ENCODE results near the gene GNG13. TPM values are rescaled to one million over a fixed set of nuclear protein-coding genes. Genes with fewer than 3 reads are reported as not detected.

Gene GNG13
- total RNA-seq, 3 donors from 2014 or later (not counting 1 experiment from before 2014, with no cell fraction given), result not detected

- 6% methylated on average over 80 of the region's 80 CpGs for WGBS (ENCODE audit: insufficient coverage)
- Mint-ChIP-seq H3K27ac (peak overlapping the region; percentile 92 to 96), H3K27me3 (ENCODE audit: low read depth in 2 of 2) (peaks cover 7% of the 10 kb centered on the region in 2 donors), H3K36me3 (no peaks in the 10 kb centered on the region), H3K9me3 (no peaks in the 10 kb centered on the region), H3K4me3 (peak overlapping the region; percentile 96), H3K4me1 (peaks cover 11 to 12% of the 10 kb centered on the region in 2 donors)
- H3K36me3 ChIP-seq (ENCODE audit: control insufficient read depth, insufficient read depth, low read length), result no peaks in the 10 kb centered on the region
- DNase-seq, result peak; percentile 84 to 91
- peak overlapping the region; percentile 86 for H3K27ac ChIP-seq (ENCODE audit: low read length)
- H3K9me3 ChIP-seq (ENCODE audit: control insufficient read depth, insufficient read depth, low read length), result no peaks in the 10 kb centered on the region
- H3K4me3 ChIP-seq (ENCODE audit: low read length), result peak overlapping the region; percentile 79
- peaks cover 2% of the 10 kb centered on the region for H3K27me3 ChIP-seq (ENCODE audit: control insufficient read depth, insufficient read depth, low read length)
- intact Hi-C loops (cut with micrococcal nuclease), result loop anchor here (1.0 kb wide), 1 partner anchor 19 kb away; the partner anchor contains the start of genes CHTF18 and RPUSD1
- H3K4me1 ChIP-seq (ENCODE audit: control insufficient read depth, insufficient read depth, low read length), result peaks cover 21% of the 10 kb centered on the region
- TF ChIP-seq CTCF (IDR thresholded peaks at IDR 0.05), result no peak
- ATAC-seq, result peak; percentile 93 to 98 (median 96)
Measured at GRCh38 chr16:807347-808084, 7.0 kb upstream of the GNG13 start.

- Histone ChIP-seq H3K9me3 (ENCODE audit: control insufficient read depth, insufficient read depth, low read length) (no peaks in the 10 kb centered on the region), H3K4me1 (ENCODE audit: control insufficient read depth, insufficient read depth, low read length) (peaks cover 21% of the 10 kb centered on the region), H3K4me3 (ENCODE audit: low read length) (no peak overlapping the region), H3K27me3 (ENCODE audit: control insufficient read depth, insufficient read depth, low read length) (peaks cover 8% of the 10 kb centered on the region), H3K27ac (ENCODE audit: low read length) (no peak overlapping the region), H3K36me3 (ENCODE audit: control insufficient read depth, insufficient read depth, low read length) (no peaks in the 10 kb centered on the region)
- Mint-ChIP-seq H3K36me3 (no peaks in the 10 kb centered on the region), H3K4me1 (peaks cover 11 to 12% of the 10 kb centered on the region in 2 donors), H3K27me3 (ENCODE audit: low read depth in 2 of 2) (no peaks in the 10 kb centered on the region), H3K9me3 (no peaks in the 10 kb centered on the region), H3K27ac (no peak overlapping the region), H3K4me3 (no peak overlapping the region)
- no peak for ATAC-seq
- intact Hi-C loops (cut with micrococcal nuclease), result no loop called here
- 89% methylated on average over 17 of the region's 17 CpGs for WGBS (ENCODE audit: insufficient coverage)
- no peak for TF ChIP-seq CTCF (IDR thresholded peaks at IDR 0.05)
- no peak for DNase-seq
Measured at GRCh38 chr16:805474-805873, 4.9 kb upstream of the GNG13 start.

GRCh38 chr16:804193-805048 lies 3.9 kb upstream of the GNG13 start:
- intact Hi-C loops (cut with micrococcal nuclease), result no loop called here

More at GRCh38 chr16:804193-805048, 3.9 kb upstream of the GNG13 start:
- H3K27me3 ChIP-seq (ENCODE audit: control insufficient read depth, insufficient read depth, low read length), result peaks cover 12% of the 10 kb centered on the region
- TF ChIP-seq CTCF (IDR thresholded peaks at IDR 0.05), result no peak
- H3K27ac Mint-ChIP-seq, result no peak overlapping the region
- no peak for DNase-seq
- no peak overlapping the region for H3K4me3 ChIP-seq (ENCODE audit: low read length)
- H3K9me3 ChIP-seq (ENCODE audit: control insufficient read depth, insufficient read depth, low read length), result no peaks in the 10 kb centered on the region
- H3K9me3 Mint-ChIP-seq, result no peaks in the 10 kb centered on the region
- H3K36me3 Mint-ChIP-seq, result no peaks in the 10 kb centered on the region
- peak overlapping the region; percentile 37 for H3K4me3 Mint-ChIP-seq
- no peaks in the 10 kb centered on the region for H3K36me3 ChIP-seq (ENCODE audit: control insufficient read depth, insufficient read depth, low read length)
- H3K27ac ChIP-seq (ENCODE audit: low read length), result no peak overlapping the region
- WGBS (ENCODE audit: insufficient coverage), result 81% methylated on average over 33 of the region's 33 CpGs
- peaks cover 11 to 12% of the 10 kb centered on the region in 2 donors for H3K4me1 Mint-ChIP-seq
- H3K4me1 ChIP-seq (ENCODE audit: control insufficient read depth, insufficient read depth, low read length), result peaks cover 21% of the 10 kb centered on the region
- H3K27me3 Mint-ChIP-seq (ENCODE audit: low read depth in 2 of 2), result no peaks in the 10 kb centered on the region
- no peak for ATAC-seq
